Astrocyte of the spinal cord (primary cell): ENCODE data around the gene SLC9A9.
"Not testable (repeated sequence)": the region's sequence is repeated elsewhere in the genome, so short reads cannot be mapped to it uniquely, and the experiment has no call there.

Source experiments
- DNase-seq: peaks from one replicate; pipeline ENCODE4 v3.0.0; 2011; ENCODE audit warnings: low read depth, low spot score
- H3K4me3 ChIP-seq: 2 replicates; pipeline ENCODE4 v1.5.1; 2011; ENCODE audit warnings: low read depth, mild to moderate bottlenecking, low read length, moderate library complexity
- CTCF ChIP-seq: IDR thresholded peaks from 2 replicates; pipeline ENCODE4 v1.5.1; 2012; ENCODE audit warnings: low read depth, mild to moderate bottlenecking, low read length, inconsistent platforms
- in situ Hi-C: cut with HindIII; loops from 2 replicates; pipeline ENCODE4 v1.10.0; 2017; ENCODE audit warnings: low sequenced_read_pairs

The SLC9A9 gene

GRCh38 chr3:143288944-143289343 is 559.3 kb downstream of the SLC9A9 start:
- no peak for DNase-seq
- TF ChIP-seq CTCF: no peak
- no peak overlapping the region for H3K4me3 ChIP-seq
- in situ Hi-C loops: no loop called here

GRCh38 chr3:143287403-143287802 is 560.9 kb downstream of the SLC9A9 start:
- H3K4me3 ChIP-seq: no peak overlapping the region
- TF ChIP-seq CTCF: no peak
- peak; percentile 69 for DNase-seq
- in situ Hi-C loops: no loop called here

- TF ChIP-seq CTCF: no peak
- H3K4me3 ChIP-seq: no peak overlapping the region
- in situ Hi-C loops: no loop called here
- no peak for DNase-seq
These were observed 561.8 kb downstream of the SLC9A9 start for GRCh38 chr3:143286392-143287010.

GRCh38 chr3:143283432-143284128 is 564.7 kb downstream of the SLC9A9 start:
- peak; percentile 62 for DNase-seq
- H3K4me3 ChIP-seq: no peak overlapping the region
- in situ Hi-C loops: no loop called here
- TF ChIP-seq CTCF: no peak

- TF ChIP-seq CTCF: no peak
- no peak for DNase-seq
- in situ Hi-C loops: no loop called here
- H3K4me3 ChIP-seq: no peak overlapping the region
These were observed 567.3 kb downstream of the SLC9A9 start for GRCh38 chr3:143280984-143281383.

GRCh38 chr3:143279567-143279966 is 568.7 kb downstream of the SLC9A9 start:
- DNase-seq, H3K4me3 ChIP-seq, in situ Hi-C loops: not testable (repeated sequence)

GRCh38 chr3:143278721-143279120 is 569.5 kb downstream of the SLC9A9 start:
- in situ Hi-C loops: no loop called here
- DNase-seq: no peak
- TF ChIP-seq CTCF: no peak

More at GRCh38 chr3:143278721-143279120, 569.5 kb downstream of the SLC9A9 start:
- no peak overlapping the region for H3K4me3 ChIP-seq
